Measurements from ENCODE around the gene CD8B. TPM values are rescaled to one million over a fixed set of nuclear protein-coding genes. Genes with fewer than 3 reads are reported as not detected.

The CD8B gene
- total RNA-seq, 4 donors from 2014 or later, result 1.2 to 1.6 TPM; not detected in 2

DNA sequence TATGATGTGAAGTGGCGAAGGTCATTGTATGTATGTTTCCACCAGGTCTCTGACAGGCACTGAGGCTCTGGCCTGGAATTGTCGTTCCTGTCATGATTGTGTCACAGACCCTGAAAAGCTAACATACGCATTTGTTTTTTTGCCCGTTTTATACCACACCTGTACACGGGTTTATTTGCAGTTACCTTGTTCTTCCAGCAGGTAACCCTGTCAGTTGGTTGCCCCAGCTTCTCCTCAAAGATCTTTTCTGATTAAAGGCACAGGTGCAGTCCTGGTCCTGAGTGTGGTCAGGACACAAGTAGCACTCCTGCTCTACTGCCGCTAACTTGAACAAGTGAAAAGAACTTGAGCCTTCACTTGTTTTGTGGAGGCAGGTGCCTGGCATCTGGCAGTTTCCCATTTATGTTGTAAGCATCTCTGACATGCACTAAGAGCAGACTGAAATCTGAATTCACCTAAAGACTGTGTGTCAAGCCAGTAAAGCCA lies 90.8 kb downstream of the CD8B start:
- no peak for DNase-seq (ENCODE audit: low spot score in 2 of 2)
- H3K27ac ChIP-seq, result no peak overlapping the region
- H3K4me3 ChIP-seq, result no peak overlapping the region
- TF ChIP-seq EP300 (IDR thresholded peaks at IDR 0.05), result no peak
- no peak for TF ChIP-seq POLR2A (IDR thresholded peaks at IDR 0.05)
- TF ChIP-seq, protein P1, sequence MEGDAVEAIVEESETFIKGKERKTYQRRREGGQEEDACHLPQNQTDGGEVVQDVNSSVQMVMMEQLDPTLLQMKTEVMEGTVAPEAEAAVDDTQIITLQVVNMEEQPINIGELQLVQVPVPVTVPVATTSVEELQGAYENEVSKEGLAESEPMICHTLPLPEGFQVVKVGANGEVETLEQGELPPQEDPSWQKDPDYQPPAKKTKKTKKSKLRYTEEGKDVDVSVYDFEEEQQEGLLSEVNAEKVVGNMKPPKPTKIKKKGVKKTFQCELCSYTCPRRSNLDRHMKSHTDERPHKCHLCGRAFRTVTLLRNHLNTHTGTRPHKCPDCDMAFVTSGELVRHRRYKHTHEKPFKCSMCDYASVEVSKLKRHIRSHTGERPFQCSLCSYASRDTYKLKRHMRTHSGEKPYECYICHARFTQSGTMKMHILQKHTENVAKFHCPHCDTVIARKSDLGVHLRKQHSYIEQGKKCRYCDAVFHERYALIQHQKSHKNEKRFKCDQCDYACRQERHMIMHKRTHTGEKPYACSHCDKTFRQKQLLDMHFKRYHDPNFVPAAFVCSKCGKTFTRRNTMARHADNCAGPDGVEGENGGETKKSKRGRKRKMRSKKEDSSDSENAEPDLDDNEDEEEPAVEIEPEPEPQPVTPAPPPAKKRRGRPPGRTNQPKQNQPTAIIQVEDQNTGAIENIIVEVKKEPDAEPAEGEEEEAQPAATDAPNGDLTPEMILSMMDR (IDR thresholded peaks at IDR 0.05), result no peak
- no peak for TF ChIP-seq POLR2AphosphoS5 (IDR thresholded peaks at IDR 0.05)
- no peaks in the 10 kb centered on the region for H3K9me3 ChIP-seq
- WGBS, result 90% methylated on average over 6 of the region's 6 CpGs
- no peaks in the 10 kb centered on the region for H3K4me1 ChIP-seq
- no peaks in the 10 kb centered on the region for H3K27me3 ChIP-seq
- H3K36me3 ChIP-seq, result peaks cover 62% of the 10 kb centered on the region

DNA sequence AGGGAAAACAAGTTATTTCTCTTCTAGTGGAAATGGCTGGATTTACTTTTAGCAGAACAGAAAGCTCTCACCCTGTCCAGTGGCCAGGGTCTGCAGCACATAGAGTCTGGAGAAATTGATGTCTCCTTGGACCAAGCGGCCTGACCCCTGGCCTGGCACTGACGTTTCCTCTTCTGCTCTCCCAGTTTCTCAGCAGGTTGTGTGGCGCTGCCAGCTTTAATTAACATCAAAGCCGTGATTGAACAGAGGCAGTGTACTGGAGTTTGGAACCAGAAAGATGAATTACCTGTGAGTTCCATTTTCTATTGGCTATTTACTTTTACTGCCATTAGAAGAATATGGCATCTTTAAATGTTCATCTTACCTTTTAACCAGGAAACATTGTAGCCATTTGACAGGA lies 91.8 kb downstream of the CD8B start:
- no peak for DNase-seq (ENCODE audit: low spot score in 2 of 2)
- Histone ChIP-seq H3K4me1 (no peaks in the 10 kb centered on the region), H3K27me3 (no peaks in the 10 kb centered on the region), H3K27ac (no peak overlapping the region), H3K4me3 (no peak overlapping the region), H3K9me3 (no peaks in the 10 kb centered on the region), H3K36me3 (peaks cover 59% of the 10 kb centered on the region)
- WGBS, result 89% methylated on average over 4 of the region's 4 CpGs
- TF ChIP-seq POLR2AphosphoS5 (IDR thresholded peaks at IDR 0.05) (no peak), EP300 (IDR thresholded peaks at IDR 0.05) (no peak), POLR2A (IDR thresholded peaks at IDR 0.05) (no peak)
- TF ChIP-seq, protein P1 (IDR thresholded peaks at IDR 0.05), result no peak

DNA sequence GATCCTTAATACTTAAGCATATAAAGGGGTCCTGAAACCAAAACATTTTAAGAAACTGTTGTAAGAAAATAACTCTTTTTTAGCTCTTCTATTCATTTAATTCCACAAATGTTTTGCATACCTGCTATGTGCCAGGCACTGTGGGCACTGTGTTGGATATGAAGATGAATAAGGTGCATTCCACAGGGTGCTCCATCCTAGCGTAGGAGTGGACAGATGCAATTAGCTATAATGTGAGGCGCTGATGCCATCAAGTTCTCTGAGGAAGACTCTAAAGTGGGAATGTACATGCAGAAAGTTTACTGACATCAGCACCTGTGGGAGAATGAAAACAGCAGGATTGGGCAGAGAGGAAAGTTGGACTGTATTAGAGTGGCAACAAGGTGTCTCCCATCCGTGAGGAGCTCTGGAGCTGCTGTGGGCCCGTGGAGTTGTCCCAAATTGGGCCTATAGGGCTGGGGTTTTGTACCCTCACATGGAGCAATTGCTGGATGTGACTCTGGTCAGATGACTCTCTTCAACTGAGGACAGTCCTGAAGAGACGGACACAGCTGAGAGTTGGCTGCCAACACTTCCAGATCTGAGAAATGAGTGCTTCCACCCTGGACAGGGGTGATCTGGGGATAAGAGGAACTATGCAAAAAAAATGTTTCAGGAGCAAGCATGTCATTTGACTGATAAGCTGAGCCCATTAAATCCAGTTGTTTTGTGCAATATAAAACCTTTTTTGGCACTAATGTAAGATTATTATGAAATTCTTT lies 93.3 kb downstream of the CD8B start:
- peaks cover 48% of the 10 kb centered on the region for H3K36me3 ChIP-seq

More for the DNA sequence above, 93.3 kb downstream of the CD8B start:
- H3K27me3 ChIP-seq, result no peaks in the 10 kb centered on the region
- TF ChIP-seq EP300 (IDR thresholded peaks at IDR 0.05), result no peak
- TF ChIP-seq POLR2AphosphoS5 (IDR thresholded peaks at IDR 0.05), result no peak
- TF ChIP-seq, protein P1 (IDR thresholded peaks at IDR 0.05), result no peak
- no peaks in the 10 kb centered on the region for H3K4me1 ChIP-seq
- no peaks in the 10 kb centered on the region for H3K9me3 ChIP-seq
- WGBS, result 89% methylated on average over 5 of the region's 5 CpGs
- no peak overlapping the region for H3K4me3 ChIP-seq
- H3K27ac ChIP-seq, result no peak overlapping the region
- no peak for DNase-seq (ENCODE audit: low spot score in 2 of 2)

Other genes with a start within 250 kb of the CD8B start
- 10 to 100 TPM; 24.7 to 48.8 (median 31.8) TPM for gene RNF103, start 238.0 kb downstream of the CD8B start, total RNA-seq
- 10 to 100 TPM; 40.6 to 94.7 (median 68.5) TPM for gene RMND5A, start 141.6 kb downstream of the CD8B start, total RNA-seq
- gene CD8A, start 71.0 kb downstream of the CD8B start, total RNA-seq, result 1 to 10 TPM in 2 of 4 donors, under 1 TPM in 1, not detected in 1; 0.15 to 1.5 (median 1.2) TPM
- gene RGPD1, start 80.2 kb upstream of the CD8B start, total RNA-seq, result 1 to 10 TPM in 1 of 4 donors, under 1 TPM in 2, not detected in 1; 0.23 to 6.3 (median 0.34) TPM
- 10 to 100 TPM in 1 of 4 donors, 1 to 10 TPM in 2, not detected in 1; 1.6 to 20.7 (median 6.7) TPM for gene PLGLB1, start 160.0 kb upstream of the CD8B start, total RNA-seq

Measured in suprapubic skin (tissue), 4 donors.